NAMALWA (cell line): ENCODE results near the gene ERCC2.

ENCODE experiments used
- DNase-seq: peaks from one replicate; pipeline ENCODE4 v3.0.0-alpha.2; 2015; ENCODE audit warnings: low spot score

Gene ERCC2

DNA sequence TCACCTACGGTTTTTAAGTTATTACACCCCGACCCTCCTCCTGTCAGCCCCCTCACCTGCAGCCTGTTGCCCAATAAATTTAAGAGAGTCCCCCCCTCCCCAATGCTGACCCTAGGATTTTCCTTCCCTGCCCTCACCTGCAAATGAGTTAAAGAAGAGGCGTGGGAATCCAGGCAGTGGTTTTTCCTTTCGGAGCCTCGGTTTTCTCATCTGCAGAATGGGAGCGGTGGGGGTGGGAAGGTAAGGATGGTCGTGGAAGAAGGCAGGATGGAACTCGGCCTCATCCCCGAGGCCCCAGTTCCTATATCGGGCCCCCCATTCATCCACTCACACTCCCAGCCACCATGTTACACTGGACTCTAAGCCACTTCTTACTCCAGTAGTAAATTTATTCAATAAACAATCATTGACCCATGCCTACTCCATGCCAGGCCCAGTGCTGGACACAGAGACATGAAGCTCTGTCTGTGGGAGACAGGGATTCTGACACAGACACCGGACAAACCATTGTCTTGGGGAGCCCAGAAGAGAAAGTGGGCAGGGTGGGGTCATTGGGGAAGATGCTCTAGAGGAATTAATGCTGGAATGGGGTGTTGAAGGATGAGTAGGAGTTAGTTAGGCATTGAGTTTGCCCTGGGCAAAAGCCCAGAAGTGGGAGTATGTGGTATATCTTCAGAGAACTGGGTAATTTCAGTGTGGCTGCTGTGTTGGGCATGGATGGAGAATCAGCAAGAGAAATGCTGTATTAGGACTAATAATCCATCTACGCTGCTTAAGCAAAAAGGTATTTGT is 66.9 kb downstream of the ERCC2 start:
- no peak for DNase-seq

DNA sequence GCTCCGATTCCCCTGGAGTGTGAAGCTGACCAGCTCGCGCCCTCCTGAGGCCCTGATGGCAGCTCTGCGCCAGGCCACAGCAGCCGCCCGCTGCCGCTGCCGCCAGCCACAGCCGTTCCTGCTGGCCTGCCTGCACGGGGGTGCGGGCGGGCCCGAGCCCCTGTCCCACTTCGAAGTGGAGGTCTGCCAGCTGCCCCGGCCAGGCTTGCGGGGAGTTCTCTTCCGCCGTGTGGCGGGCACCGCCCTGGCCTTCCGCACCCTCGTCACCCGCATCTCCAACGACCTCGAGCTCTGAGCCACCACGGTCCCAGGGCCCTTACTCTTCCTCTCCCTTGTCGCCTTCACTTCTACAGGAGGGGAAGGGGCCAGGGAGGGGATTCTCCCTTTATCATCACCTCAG is 68.0 kb downstream of the ERCC2 start:
- DNase-seq, result no peak
